Measurements from ENCODE around the gene CLCF1. TPM values are rescaled to one million over a fixed set of nuclear protein-coding genes. Genes with fewer than 3 reads are reported as not detected.

Gene CLCF1
- total RNA-seq, 1 experiment from 2014 or later, result 2.1 TPM

DNA sequence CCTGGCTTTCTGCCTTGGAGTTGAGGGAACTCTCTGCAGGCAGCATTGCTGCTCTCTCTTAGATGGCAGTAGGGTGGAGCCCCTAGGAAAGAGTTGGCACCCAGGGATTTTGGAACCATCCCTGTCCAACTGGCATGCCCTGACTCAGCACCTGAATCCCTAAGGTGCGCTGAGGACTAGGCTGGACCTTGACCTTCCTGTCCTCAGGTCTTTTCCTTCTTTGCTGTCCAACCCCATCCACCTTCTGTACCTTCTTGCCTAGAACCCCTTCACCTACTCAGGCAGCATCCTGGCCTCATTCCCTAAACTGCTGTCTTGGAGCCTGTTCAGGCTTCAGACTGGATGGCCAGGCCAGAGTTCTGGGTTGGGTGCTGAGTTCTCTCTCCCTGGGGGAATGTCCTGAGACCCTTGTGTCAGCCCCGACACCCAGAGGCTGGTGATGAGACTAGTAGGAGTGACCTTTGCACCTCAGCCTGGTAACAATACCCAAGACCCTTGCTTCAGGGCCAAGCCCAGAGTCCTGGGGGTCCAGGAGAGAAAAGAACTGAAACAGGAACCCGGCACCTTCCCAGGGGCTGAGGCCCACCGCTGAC, 17.5 kb downstream of the CLCF1 start:
- Histone ChIP-seq H4K20me1 (ENCODE audit: control insufficient read depth, insufficient read depth, insufficient read length) (no peaks in the 10 kb centered on the region), H3K23me2 (ENCODE audit: insufficient read length, low read depth, low read length, poor library complexity, severe bottlenecking) (peaks cover 14% of the 10 kb centered on the region), H2AFZ (ENCODE audit: low read length) (no peak overlapping the region), H2BK120ac (ENCODE audit: low read depth, low read length, poor library complexity, severe bottlenecking) (no peak overlapping the region), H3K9ac (ENCODE audit: extremely low read depth, insufficient read length, low read length) (no peak overlapping the region), H3K9me3 (ENCODE audit: control insufficient read depth, low read depth, low read length) (no peaks in the 10 kb centered on the region), H2AK5ac (ENCODE audit: insufficient read length, low read length) (no peak overlapping the region), H3K79me2 (ENCODE audit: insufficient read depth, low read length) (no peaks in the 10 kb centered on the region), H3K27me3 (ENCODE audit: insufficient read depth, low read length) (no peaks in the 10 kb centered on the region), H3K23ac (ENCODE audit: insufficient read length, low read depth, low read length) (no peak overlapping the region), H4K91ac (ENCODE audit: insufficient read length, low read depth, low read length) (no peak overlapping the region), H3K4me1 (ENCODE audit: insufficient read depth, low read length) (no peaks in the 10 kb centered on the region), H4K5ac (ENCODE audit: insufficient read length, low read depth, low read length) (no peak overlapping the region), H2BK12ac (ENCODE audit: insufficient read length, low read depth, low read length) (no peak overlapping the region), H4K8ac (replicated peaks; ENCODE audit: insufficient read length, low read depth, low read length) (no peak overlapping the region), H2BK20ac (ENCODE audit: low read depth, low read length, poor library complexity, severe bottlenecking) (no peak overlapping the region), H3K14ac (ENCODE audit: insufficient read depth, low read length) (no peak overlapping the region), H3K4me2 (ENCODE audit: insufficient read depth, insufficient read length, low read length) (no peak overlapping the region), H3T11ph (ENCODE audit: low read length) (no peak overlapping the region), H3K79me1 (ENCODE audit: insufficient read depth, low read depth, low read length, poor library complexity, severe bottlenecking) (no peaks in the 10 kb centered on the region), H3K18ac (ENCODE audit: insufficient read length, low read depth, low read length) (no peak overlapping the region), H3K56ac (ENCODE audit: insufficient read length, low read depth, low read length) (no peak overlapping the region), H3K4ac (ENCODE audit: low read depth, low read length) (no peak overlapping the region), H3K27ac (ENCODE audit: insufficient read length, low read depth, low read length) (no peak overlapping the region), H2BK5ac (ENCODE audit: insufficient read length, low read length) (no peak overlapping the region), H2BK15ac (ENCODE audit: low read depth, low read length) (no peak overlapping the region)
- TF ChIP-seq, protein P1, sequence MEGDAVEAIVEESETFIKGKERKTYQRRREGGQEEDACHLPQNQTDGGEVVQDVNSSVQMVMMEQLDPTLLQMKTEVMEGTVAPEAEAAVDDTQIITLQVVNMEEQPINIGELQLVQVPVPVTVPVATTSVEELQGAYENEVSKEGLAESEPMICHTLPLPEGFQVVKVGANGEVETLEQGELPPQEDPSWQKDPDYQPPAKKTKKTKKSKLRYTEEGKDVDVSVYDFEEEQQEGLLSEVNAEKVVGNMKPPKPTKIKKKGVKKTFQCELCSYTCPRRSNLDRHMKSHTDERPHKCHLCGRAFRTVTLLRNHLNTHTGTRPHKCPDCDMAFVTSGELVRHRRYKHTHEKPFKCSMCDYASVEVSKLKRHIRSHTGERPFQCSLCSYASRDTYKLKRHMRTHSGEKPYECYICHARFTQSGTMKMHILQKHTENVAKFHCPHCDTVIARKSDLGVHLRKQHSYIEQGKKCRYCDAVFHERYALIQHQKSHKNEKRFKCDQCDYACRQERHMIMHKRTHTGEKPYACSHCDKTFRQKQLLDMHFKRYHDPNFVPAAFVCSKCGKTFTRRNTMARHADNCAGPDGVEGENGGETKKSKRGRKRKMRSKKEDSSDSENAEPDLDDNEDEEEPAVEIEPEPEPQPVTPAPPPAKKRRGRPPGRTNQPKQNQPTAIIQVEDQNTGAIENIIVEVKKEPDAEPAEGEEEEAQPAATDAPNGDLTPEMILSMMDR (conservative IDR thresholded peaks at IDR 0.05), result no peak
- no peaks in the 10 kb centered on the region for H3K9me3 Mint-ChIP-seq
- H3K36me3 Mint-ChIP-seq (ENCODE audit: insufficient read depth in 1 of 3, low read depth in 3 of 3), result no peaks in the 10 kb centered on the region
- DNase-seq, result no peak
- 0 out of 5 replicates have a peak overlapping the region, but pooled peaks of 1 of the 2 experiments have one; percentile 17 for H3K4me3 Mint-ChIP-seq
- no peak overlapping the region for H3K27ac Mint-ChIP-seq
- peaks cover 37 to 47% of the 10 kb centered on the region in 2 experiments for H3K4me1 Mint-ChIP-seq
- H3K27me3 Mint-ChIP-seq (ENCODE audit: low read depth), result peaks cover 19% of the 10 kb centered on the region
- WGBS (ENCODE audit: extremely low coverage, insufficient read length, low lambda C conversion rate), result no CpG with 5 or more reads among the region's 4 CpGs

Data from H9 (cell line).